Measurements from ENCODE around the gene IL36B. TPM values are rescaled to one million over a fixed set of nuclear protein-coding genes. Genes with fewer than 3 reads are reported as not detected.
"Not testable (repeated sequence)": the region's sequence is repeated elsewhere in the genome, so short reads cannot be mapped to it uniquely, and the experiment has no call there.

Gene IL36B
- total RNA-seq (not detected), polyA plus RNA-seq (0.11 TPM)
- long read RNA-seq, donor 1, result 0 reads
- long read RNA-seq, donor 2, result 0 reads
- long read RNA-seq, donor 3, result 0 reads
- long read RNA-seq, donor 4, result 0 reads
- long read RNA-seq, donor 5, result 0 reads
- long read RNA-seq, donor 6, result 0 reads
- long read RNA-seq, donor 7, result 0 reads
- long read RNA-seq, donor 8, result 0 reads
- long read RNA-seq, donor 9, result 0 reads
- long read RNA-seq, donor 10, result 0 reads

- Histone ChIP-seq H3K27ac (ENCODE audit: low read depth in 1 of 2, low read length in 1 of 2) (no peak within 1 kb of the TSS), H3K27me3 (ENCODE audit: control insufficient read depth in 2 of 2, insufficient read depth in 1 of 2, low read length in 1 of 2) (no peaks in the 10 kb centered on the region), H3K4me1 (ENCODE audit: control insufficient read depth in 2 of 2, insufficient read depth in 2 of 2, low read length in 2 of 2) (no peaks in the 10 kb centered on the region), H3K9me3 (ENCODE audit: control insufficient read depth in 2 of 2, insufficient read depth in 1 of 2, low read length in 1 of 2) (peaks cover 0 to 18% of the 10 kb centered on the region in 2 donors), H3K36me3 (ENCODE audit: control insufficient read depth in 2 of 2, insufficient read depth in 2 of 2, low read length in 1 of 2) (no peaks in the 10 kb centered on the region), H3K4me3 (ENCODE audit: low read length in 2 of 2) (no peak within 1 kb of the TSS)
- 91% methylated on average over 6 of the region's 6 CpGs for WGBS
- no peak for DNase-seq (ENCODE audit: low read depth in 6 of 9, low spot score in 9 of 9)
These were observed at the start of gene IL36B for GRCh38 chr2:113052396-113052917. TSS of gene IL36B (minus strand) at chr2:113052867.

GRCh38 chr2:113102133-113102532 is 49.5 kb upstream of the IL36B start:
- Histone ChIP-seq H3K4me3 (ENCODE audit: low read length in 2 of 2) (no peak overlapping the region), H3K4me1 (ENCODE audit: control insufficient read depth in 2 of 2, insufficient read depth in 2 of 2, low read length in 2 of 2) (no peaks in the 10 kb centered on the region), H3K36me3 (ENCODE audit: control insufficient read depth in 2 of 2, insufficient read depth in 2 of 2, low read length in 1 of 2) (no peaks in the 10 kb centered on the region), H3K9me3 (ENCODE audit: control insufficient read depth in 2 of 2, insufficient read depth in 1 of 2, low read length in 1 of 2) (peaks cover 0 to 4% of the 10 kb centered on the region in 2 donors), H3K27me3 (ENCODE audit: control insufficient read depth in 2 of 2, insufficient read depth in 1 of 2, low read length in 1 of 2) (no peaks in the 10 kb centered on the region), H3K27ac (ENCODE audit: low read depth in 1 of 2, low read length in 1 of 2) (no peak overlapping the region)
- WGBS, result 97% methylated on average over 2 of the region's 2 CpGs
- no peak for DNase-seq (ENCODE audit: low read depth in 6 of 9, low spot score in 9 of 9)

- Histone ChIP-seq H3K27me3 (ENCODE audit: control insufficient read depth in 2 of 2, insufficient read depth in 1 of 2, low read length in 1 of 2) (no peaks in the 10 kb centered on the region), H3K27ac (ENCODE audit: low read depth in 1 of 2, low read length in 1 of 2) (no peak overlapping the region), H3K4me1 (ENCODE audit: control insufficient read depth in 2 of 2, insufficient read depth in 2 of 2, low read length in 2 of 2) (no peaks in the 10 kb centered on the region), H3K4me3 (ENCODE audit: low read length in 2 of 2) (no peak overlapping the region), H3K36me3 (ENCODE audit: control insufficient read depth in 2 of 2, insufficient read depth in 2 of 2, low read length in 1 of 2) (no peaks in the 10 kb centered on the region), H3K9me3 (ENCODE audit: control insufficient read depth in 2 of 2, insufficient read depth in 1 of 2, low read length in 1 of 2) (peaks cover 0 to 4% of the 10 kb centered on the region in 2 donors)
- over 99% methylated on average over 6 of the region's 6 CpGs for WGBS
- no peak for DNase-seq (ENCODE audit: low read depth in 6 of 9, low spot score in 9 of 9)
These were observed 45.9 kb upstream of the IL36B start for GRCh38 chr2:113098532-113098931.

GRCh38 chr2:113098041-113098440 is 45.4 kb upstream of the IL36B start:
- H3K27me3 ChIP-seq (ENCODE audit: control insufficient read depth in 2 of 2, insufficient read depth in 1 of 2, low read length in 1 of 2), result no peaks in the 10 kb centered on the region
- no peak overlapping the region for H3K27ac ChIP-seq (ENCODE audit: low read depth in 1 of 2, low read length in 1 of 2)
- H3K4me1 ChIP-seq (ENCODE audit: control insufficient read depth in 2 of 2, insufficient read depth in 2 of 2, low read length in 2 of 2), result no peaks in the 10 kb centered on the region
- H3K4me3 ChIP-seq (ENCODE audit: low read length in 2 of 2), result no peak overlapping the region
- H3K9me3 ChIP-seq (ENCODE audit: control insufficient read depth in 2 of 2, insufficient read depth in 1 of 2, low read length in 1 of 2), result peaks cover 0 to 4% of the 10 kb centered on the region in 2 donors
- DNase-seq (ENCODE audit: low read depth in 6 of 9, low spot score in 9 of 9), result no peak
- WGBS, result 84% methylated on average over 4 of the region's 4 CpGs
- H3K36me3 ChIP-seq (ENCODE audit: control insufficient read depth in 2 of 2, insufficient read depth in 2 of 2, low read length in 1 of 2), result no peaks in the 10 kb centered on the region

- H3K27ac ChIP-seq (ENCODE audit: low read depth in 1 of 2, low read length in 1 of 2), result not testable (repeated sequence)
- WGBS, result 97% methylated on average over 2 of the region's 2 CpGs
These were observed 44.4 kb upstream of the IL36B start for GRCh38 chr2:113096842-113097618.

GRCh38 chr2:113096306-113096705 is 43.6 kb upstream of the IL36B start:
- not testable (repeated sequence) for H3K27me3 ChIP-seq (ENCODE audit: control insufficient read depth in 2 of 2, insufficient read depth in 1 of 2, low read length in 1 of 2); H3K4me1 ChIP-seq (ENCODE audit: control insufficient read depth in 2 of 2, insufficient read depth in 2 of 2, low read length in 2 of 2); H3K27ac ChIP-seq (ENCODE audit: low read depth in 1 of 2, low read length in 1 of 2); DNase-seq (ENCODE audit: low read depth in 6 of 9, low spot score in 9 of 9); H3K4me3 ChIP-seq (ENCODE audit: low read length in 2 of 2); H3K9me3 ChIP-seq (ENCODE audit: control insufficient read depth in 2 of 2, insufficient read depth in 1 of 2, low read length in 1 of 2); H3K36me3 ChIP-seq (ENCODE audit: control insufficient read depth in 2 of 2, insufficient read depth in 2 of 2, low read length in 1 of 2)
- WGBS, result 97% methylated on average over 14 of the region's 14 CpGs

More at GRCh38 chr2:113096842-113097618, 44.4 kb upstream of the IL36B start:
- H3K36me3 ChIP-seq (ENCODE audit: control insufficient read depth in 2 of 2, insufficient read depth in 2 of 2, low read length in 1 of 2); H3K9me3 ChIP-seq (ENCODE audit: control insufficient read depth in 2 of 2, insufficient read depth in 1 of 2, low read length in 1 of 2); H3K4me3 ChIP-seq (ENCODE audit: low read length in 2 of 2); DNase-seq (ENCODE audit: low read depth in 6 of 9, low spot score in 9 of 9); H3K4me1 ChIP-seq (ENCODE audit: control insufficient read depth in 2 of 2, insufficient read depth in 2 of 2, low read length in 2 of 2); H3K27me3 ChIP-seq (ENCODE audit: control insufficient read depth in 2 of 2, insufficient read depth in 1 of 2, low read length in 1 of 2): not testable (repeated sequence)

GRCh38 chr2:113093613-113093977 is 40.9 kb upstream of the IL36B start:
- no peak for DNase-seq (ENCODE audit: low read depth in 6 of 9, low spot score in 9 of 9)
- no peaks in the 10 kb centered on the region for H3K9me3 ChIP-seq (ENCODE audit: control insufficient read depth in 2 of 2, insufficient read depth in 1 of 2, low read length in 1 of 2)
- WGBS, result 73% methylated on average over 2 of the region's 2 CpGs
- no peaks in the 10 kb centered on the region for H3K36me3 ChIP-seq (ENCODE audit: control insufficient read depth in 2 of 2, insufficient read depth in 2 of 2, low read length in 1 of 2)
- no peak overlapping the region for H3K4me3 ChIP-seq (ENCODE audit: low read length in 2 of 2)
- no peaks in the 10 kb centered on the region for H3K27me3 ChIP-seq (ENCODE audit: control insufficient read depth in 2 of 2, insufficient read depth in 1 of 2, low read length in 1 of 2)
- no peak overlapping the region for H3K27ac ChIP-seq (ENCODE audit: low read depth in 1 of 2, low read length in 1 of 2)
- no peaks in the 10 kb centered on the region for H3K4me1 ChIP-seq (ENCODE audit: control insufficient read depth in 2 of 2, insufficient read depth in 2 of 2, low read length in 2 of 2)

- no peak overlapping the region for H3K27ac ChIP-seq (ENCODE audit: low read depth in 1 of 2, low read length in 1 of 2)
- DNase-seq (ENCODE audit: low read depth in 6 of 9, low spot score in 9 of 9), result no peak
- H3K4me1 ChIP-seq (ENCODE audit: control insufficient read depth in 2 of 2, insufficient read depth in 2 of 2, low read length in 2 of 2), result no peaks in the 10 kb centered on the region
- no peaks in the 10 kb centered on the region for H3K36me3 ChIP-seq (ENCODE audit: control insufficient read depth in 2 of 2, insufficient read depth in 2 of 2, low read length in 1 of 2)
- H3K4me3 ChIP-seq (ENCODE audit: low read length in 2 of 2), result no peak overlapping the region
- WGBS, result 98% methylated on average over 5 of the region's 5 CpGs
- no peaks in the 10 kb centered on the region for H3K27me3 ChIP-seq (ENCODE audit: control insufficient read depth in 2 of 2, insufficient read depth in 1 of 2, low read length in 1 of 2)
- no peaks in the 10 kb centered on the region for H3K9me3 ChIP-seq (ENCODE audit: control insufficient read depth in 2 of 2, insufficient read depth in 1 of 2, low read length in 1 of 2)
These were observed 40.4 kb upstream of the IL36B start for GRCh38 chr2:113092864-113093612.
